Esophagus muscularis mucosa (tissue), 4 donors: Measurements from ENCODE around the gene ZNF14.

Experiments
- EP300 ChIP-seq: sonication (generic); formaldehyde crosslinking; IDR thresholded peaks from one replicate; pipeline ENCODE4 v1.6.1; 2017; ENCODE audit warnings: antibody characterized with exemption
- POLR2A ChIP-seq: fragments of 450-650 bp; IDR thresholded peaks from one replicate; pipeline ENCODE4 v1.6.1; 2017; ENCODE audit warnings: antibody characterized with exemption, moderate library complexity, mild to moderate bottlenecking, low read depth
- POLR2AphosphoS5 ChIP-seq, 2 donors: sonication (generic); formaldehyde crosslinking; IDR thresholded peaks; one replicate each; pipeline ENCODE4 v1.6.1; 2017; ENCODE audit warnings: antibody characterized with exemption in 2 of 2
- TF ChIP-seq, protein P1 (sequence below), 3 experiments: fragments of 200-600 bp in 2 of 3; fragments of 450-650 bp in 1 of 3; sonication (generic) in 2 of 3; IDR thresholded peaks; one replicate each; pipeline ENCODE4 v1.5.1; 2017 to 2019; ENCODE audit warnings: antibody characterized with exemption in 3 of 3, mild to moderate bottlenecking in 2 of 3, moderate library complexity in 1 of 3

DNA sequence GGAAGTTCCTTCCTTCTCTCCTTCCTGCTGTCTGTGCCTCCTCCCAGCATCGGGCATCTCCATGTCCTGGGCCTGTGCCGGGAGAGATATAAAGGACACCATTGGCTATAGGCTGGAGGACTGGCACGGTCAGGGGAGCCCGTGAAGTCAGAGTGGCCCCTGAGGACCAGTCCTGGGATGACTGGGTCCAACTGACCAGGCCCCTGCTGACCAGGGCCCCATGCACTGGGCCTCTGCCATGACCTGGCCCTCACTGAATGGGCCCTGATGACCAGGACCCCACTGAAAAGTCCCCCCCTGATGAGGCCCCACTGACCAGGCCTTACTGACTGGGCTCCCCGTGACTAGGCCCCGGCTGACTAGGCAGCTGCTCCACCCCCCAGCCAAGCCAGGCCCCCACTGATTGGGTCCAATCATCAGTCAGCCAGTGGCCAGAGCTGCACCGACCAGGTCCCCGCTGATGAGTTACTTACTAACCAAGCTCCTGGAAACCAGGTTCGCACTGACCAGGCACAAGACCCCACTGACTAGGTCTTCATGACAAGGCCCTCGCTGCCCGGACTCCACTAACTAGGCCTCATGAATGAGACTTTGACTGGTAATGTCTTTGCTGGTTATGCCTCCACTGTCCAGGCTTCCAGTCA lies 20.0 kb upstream of the ZNF14 start:
- TF ChIP-seq, protein P1, sequence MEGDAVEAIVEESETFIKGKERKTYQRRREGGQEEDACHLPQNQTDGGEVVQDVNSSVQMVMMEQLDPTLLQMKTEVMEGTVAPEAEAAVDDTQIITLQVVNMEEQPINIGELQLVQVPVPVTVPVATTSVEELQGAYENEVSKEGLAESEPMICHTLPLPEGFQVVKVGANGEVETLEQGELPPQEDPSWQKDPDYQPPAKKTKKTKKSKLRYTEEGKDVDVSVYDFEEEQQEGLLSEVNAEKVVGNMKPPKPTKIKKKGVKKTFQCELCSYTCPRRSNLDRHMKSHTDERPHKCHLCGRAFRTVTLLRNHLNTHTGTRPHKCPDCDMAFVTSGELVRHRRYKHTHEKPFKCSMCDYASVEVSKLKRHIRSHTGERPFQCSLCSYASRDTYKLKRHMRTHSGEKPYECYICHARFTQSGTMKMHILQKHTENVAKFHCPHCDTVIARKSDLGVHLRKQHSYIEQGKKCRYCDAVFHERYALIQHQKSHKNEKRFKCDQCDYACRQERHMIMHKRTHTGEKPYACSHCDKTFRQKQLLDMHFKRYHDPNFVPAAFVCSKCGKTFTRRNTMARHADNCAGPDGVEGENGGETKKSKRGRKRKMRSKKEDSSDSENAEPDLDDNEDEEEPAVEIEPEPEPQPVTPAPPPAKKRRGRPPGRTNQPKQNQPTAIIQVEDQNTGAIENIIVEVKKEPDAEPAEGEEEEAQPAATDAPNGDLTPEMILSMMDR (IDR thresholded peaks at IDR 0.05) = no peak
- TF ChIP-seq POLR2A = no peak
- TF ChIP-seq POLR2AphosphoS5 (IDR thresholded peaks at IDR 0.05) = no peak
- no peak for TF ChIP-seq EP300
